SU-DHL-6 (cell line): ENCODE measurements around the gene PLEKHG3.

Experiments
- H2AFZ ChIP-seq: fragments of 200-600 bp; sonication (generic); 2 replicates; pipeline ENCODE4 v1.6.1; 2014; ENCODE audit warnings: low read depth, mild to moderate bottlenecking, moderate library complexity, mixed read lengths, antibody characterized with exemption, low read length; ENCODE audit not compliant: severe bottlenecking
- H3F3A ChIP-seq: fragments of 200-600 bp; shearing (Covaris generic); 2 replicates; pipeline ENCODE4 v1.6.0; 2016; ENCODE audit warnings: antibody characterized with exemption, mild to moderate bottlenecking; ENCODE audit not compliant: insufficient read depth
- H3K27ac ChIP-seq: fragments of 200-600 bp; sonication (generic); 2 replicates; pipeline ENCODE4 v1.5.1; 2016; ENCODE audit warnings: low read depth, mild to moderate bottlenecking, low read length, moderate library complexity, mixed read lengths
- H3K27me3 ChIP-seq: fragments of 200-600 bp; sonication (generic), shearing (Covaris generic); 2 replicates; pipeline ENCODE4 v1.6.0; 2014; ENCODE audit warnings: mild to moderate bottlenecking, low read length
- H3K36me3 ChIP-seq: fragments of 200-600 bp; sonication (generic); 2 replicates; pipeline ENCODE4 v1.6.1; 2014; ENCODE audit warnings: mild to moderate bottlenecking, low read length, mixed read lengths
- H3K4me2 ChIP-seq: fragments of 300-600, 200-600 bp; shearing (Covaris generic), sonication (generic); 2 replicates; pipeline ENCODE4 v1.6.0; 2014; ENCODE audit warnings: low read length, low read depth, mild to moderate bottlenecking; ENCODE audit not compliant: poor library complexity, severe bottlenecking
- H3K4me3 ChIP-seq: fragments of 200-600 bp; sonication (generic); 2 replicates; pipeline ENCODE4 v1.5.1; 2014; ENCODE audit warnings: antibody characterized with exemption, low read length, mild to moderate bottlenecking, mixed read lengths; ENCODE audit not compliant: insufficient read depth, poor library complexity, severe bottlenecking
- H3K79me2 ChIP-seq: fragments of 200-600 bp; sonication (generic); 2 replicates; pipeline ENCODE4 v1.6.1; 2014; ENCODE audit warnings: mild to moderate bottlenecking, low read length, moderate library complexity; ENCODE audit not compliant: insufficient read depth
- H3K9ac ChIP-seq: fragments of 200-600 bp; sonication (generic); 2 replicates; pipeline ENCODE4 v1.7.0; 2014; ENCODE audit warnings: mild to moderate bottlenecking, low read length
- H3K9me2 ChIP-seq: fragments of 200-600 bp; sonication (generic); replicated peaks from 2 replicates; pipeline ENCODE4 v1.6.1; 2014; ENCODE audit warnings: low read length; ENCODE audit not compliant: insufficient read depth
- H3K9me3 ChIP-seq: fragments of 200-600 bp; sonication (generic); 2 replicates; pipeline ENCODE4 v1.6.1; 2014; ENCODE audit warnings: low read length, mixed read lengths; ENCODE audit not compliant: insufficient read depth
- H4K20me1 ChIP-seq: fragments of 200-600 bp; sonication (generic); 2 replicates; pipeline ENCODE4 v1.6.1; 2014; ENCODE audit warnings: low read depth, mild to moderate bottlenecking, antibody characterized with exemption, low read length, moderate library complexity, mixed read lengths
- CTCF ChIP-seq: fragments of 200-600 bp; sonication (generic); IDR thresholded peaks from one replicate; pipeline ENCODE4 v1.5.1; 2017; ENCODE audit warnings: antibody characterized with exemption, mild to moderate bottlenecking, low read length, moderate library complexity; ENCODE audit not compliant: insufficient read depth, poor library complexity, severe bottlenecking
- EZH2phosphoT487 ChIP-seq: fragments of 200-600 bp; sonication (generic), shearing (Covaris generic); conservative IDR thresholded peaks from 2 replicates; pipeline ENCODE4 v1.6.1; 2018; ENCODE audit warnings: mild to moderate bottlenecking, antibody characterized with exemption, low read length, moderate library complexity, mixed read lengths

Gene PLEKHG3

GRCh38 chr14:64704743-64705380, 638 bp downstream of the PLEKHG3 start:
- Histone ChIP-seq H3K9me2 (no peaks in the 10 kb centered on the region), H3K27ac (no peak overlapping the region), H3K9me3 (no peaks in the 10 kb centered on the region), H3K27me3 (no peaks in the 10 kb centered on the region), H3K36me3 (no peaks in the 10 kb centered on the region), H3K4me2 (no peak overlapping the region), H2AFZ (no peak overlapping the region), H3K79me2 (no peaks in the 10 kb centered on the region), H3K4me3 (no peak overlapping the region), H3F3A (no peaks in the 10 kb centered on the region), H3K9ac (no peak overlapping the region), H4K20me1 (no peaks in the 10 kb centered on the region)
- TF ChIP-seq EZH2phosphoT487, result no peak
- no peak for TF ChIP-seq CTCF

- TF ChIP-seq EZH2phosphoT487 (no peak), CTCF (no peak)
- no peaks in the 10 kb centered on the region for H3K9me3 ChIP-seq
- H2AFZ ChIP-seq, result no peak overlapping the region
- no peak overlapping the region for H3K4me3 ChIP-seq
- H3K27ac ChIP-seq, result no peak overlapping the region
- H4K20me1 ChIP-seq, result no peaks in the 10 kb centered on the region
- H3K79me2 ChIP-seq, result no peaks in the 10 kb centered on the region
- H3K4me2 ChIP-seq, result no peak overlapping the region
- H3K36me3 ChIP-seq, result no peaks in the 10 kb centered on the region
- no peaks in the 10 kb centered on the region for H3K9me2 ChIP-seq
- no peaks in the 10 kb centered on the region for H3K27me3 ChIP-seq
- H3K9ac ChIP-seq, result no peak overlapping the region
- H3F3A ChIP-seq, result no peaks in the 10 kb centered on the region
Measured at GRCh38 chr14:64705381-64706118, 1.3 kb downstream of the PLEKHG3 start.

GRCh38 chr14:64706119-64706592, 1.9 kb downstream of the PLEKHG3 start:
- Histone ChIP-seq H4K20me1 (no peaks in the 10 kb centered on the region), H3K9me2 (no peaks in the 10 kb centered on the region), H2AFZ (no peak overlapping the region), H3K4me3 (no peak overlapping the region), H3K27ac (no peak overlapping the region), H3K9me3 (no peaks in the 10 kb centered on the region), H3K4me2 (no peak overlapping the region), H3K36me3 (no peaks in the 10 kb centered on the region), H3F3A (no peaks in the 10 kb centered on the region), H3K27me3 (no peaks in the 10 kb centered on the region), H3K9ac (no peak overlapping the region), H3K79me2 (no peaks in the 10 kb centered on the region)
- TF ChIP-seq CTCF (no peak), EZH2phosphoT487 (no peak)
